NOMO-1 treated with dmso at 0.1 percent for 144 hours (cell line): Measurements from ENCODE around the gene SYNGR4.

Experiments
- DNase-seq: peaks from one replicate; lab custom pipeline; 2025; ENCODE audit not compliant: unreplicated experiment; lab: John Stamatoyannopoulos, UW

SYNGR4 gene

DNA sequence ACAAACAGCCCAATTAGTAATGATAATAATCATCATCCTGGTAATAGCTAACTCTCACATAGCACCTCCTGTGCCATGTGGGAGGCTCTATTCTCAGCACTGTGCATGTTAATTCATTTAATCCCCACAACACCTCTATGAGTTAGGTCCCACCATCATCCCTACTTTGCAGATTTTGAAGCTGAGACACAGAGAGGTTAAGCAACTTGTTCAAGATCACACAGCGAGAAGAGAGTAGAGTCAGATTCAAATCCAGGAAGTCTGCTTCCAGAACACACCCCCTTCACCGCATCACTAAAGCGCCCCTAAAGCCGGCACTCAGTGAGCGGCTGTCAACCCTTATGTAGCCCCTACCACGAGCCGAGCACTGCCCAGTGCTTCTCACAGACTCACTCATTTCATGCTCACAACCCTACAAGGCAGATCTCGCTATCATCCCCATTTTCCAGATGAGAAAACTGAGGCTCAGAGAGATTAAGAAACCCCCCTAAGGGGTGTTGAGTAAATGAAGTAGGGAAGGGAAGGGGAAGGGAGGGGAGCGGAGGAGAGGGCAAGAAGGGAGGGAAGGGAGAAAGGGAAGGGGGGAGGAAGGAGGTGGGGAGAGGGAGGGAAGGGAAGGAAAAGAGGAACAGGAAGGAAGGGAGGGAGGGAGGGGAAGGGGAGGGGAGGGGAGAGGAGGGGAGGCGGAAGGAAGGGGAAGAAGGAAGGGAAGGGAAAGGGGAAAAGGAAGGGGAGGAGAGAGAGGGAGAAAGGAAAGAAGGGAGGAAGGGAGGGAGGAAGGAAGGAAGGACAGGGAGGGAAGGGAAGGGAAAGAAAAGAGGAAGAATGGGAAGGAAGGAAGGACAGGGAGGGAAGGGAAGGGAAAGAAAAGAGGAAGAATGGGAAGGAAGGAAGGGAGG lies 22.4 kb upstream of the SYNGR4 start:
- DNase-seq: no peak

DNA sequence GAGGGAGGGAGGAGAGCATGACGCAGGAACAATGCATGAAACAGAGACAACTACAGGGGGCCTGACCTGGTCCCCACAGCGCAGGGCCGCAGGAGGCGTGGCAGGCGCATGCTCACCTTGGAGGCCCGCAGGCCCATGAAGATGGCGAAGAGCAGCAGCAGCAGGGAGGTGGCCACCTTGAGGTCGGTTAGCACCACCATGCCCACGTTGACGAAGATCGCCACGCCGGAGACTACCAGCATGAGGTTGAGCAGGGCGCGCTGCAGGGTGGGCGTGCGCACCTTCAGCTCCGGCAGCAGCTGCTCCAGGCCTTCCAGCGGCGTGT lies 21.8 kb upstream of the SYNGR4 start:
- DNase-seq: no peak

DNA sequence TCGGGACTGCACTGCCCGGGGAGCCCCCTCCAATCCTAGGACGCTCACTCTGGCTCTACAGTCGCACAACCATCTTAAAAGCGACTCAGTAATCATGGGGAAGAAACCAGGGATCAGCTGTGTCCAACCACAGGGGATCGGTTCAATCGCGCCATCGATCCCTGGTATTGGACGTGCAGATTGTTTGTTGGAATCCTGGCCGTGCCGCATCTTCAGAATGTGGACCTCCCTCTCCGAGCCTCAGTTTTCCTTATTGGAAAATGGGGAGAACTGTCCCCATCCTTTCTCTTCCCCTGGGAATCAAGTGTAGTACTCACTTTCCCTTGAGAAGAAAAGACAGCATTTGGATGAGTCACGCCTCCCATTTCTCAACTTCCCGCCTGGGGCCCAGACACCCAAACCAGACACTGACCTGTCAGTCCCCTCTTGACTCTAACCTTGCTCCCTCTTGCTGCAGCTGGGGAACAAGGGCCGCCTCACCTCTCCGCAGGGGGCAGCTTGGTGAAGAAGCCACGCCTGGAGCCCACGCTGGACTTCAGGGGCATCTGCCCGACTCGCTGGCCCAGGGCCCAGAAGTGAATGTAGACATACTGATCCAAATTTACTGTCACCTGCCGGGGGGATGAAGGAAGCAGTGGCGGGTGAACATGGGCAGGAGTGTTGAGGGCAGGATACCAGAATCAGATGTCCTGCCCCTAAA lies 21.2 kb upstream of the SYNGR4 start:
- DNase-seq: no peak

DNA sequence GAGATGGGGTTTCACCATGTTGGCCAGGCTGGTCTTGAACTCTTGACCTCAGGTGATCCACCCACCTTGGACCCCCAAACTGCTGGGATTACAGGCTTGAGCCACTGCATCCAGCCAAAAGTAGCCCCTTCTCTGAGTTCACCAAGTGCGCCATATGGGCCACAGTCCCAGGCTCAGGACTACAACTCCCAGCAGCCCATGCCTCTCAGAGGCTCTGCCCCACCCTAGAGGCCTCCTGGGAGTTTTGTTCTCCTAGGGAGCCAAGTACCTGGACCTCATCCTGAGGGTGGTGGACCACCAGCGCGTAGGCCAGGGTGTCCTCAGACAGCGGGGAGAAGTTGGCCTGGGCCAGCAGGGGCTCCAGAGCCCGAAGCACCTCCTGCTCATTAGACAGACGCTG lies 19.3 kb upstream of the SYNGR4 start:
- no peak for DNase-seq

DNA sequence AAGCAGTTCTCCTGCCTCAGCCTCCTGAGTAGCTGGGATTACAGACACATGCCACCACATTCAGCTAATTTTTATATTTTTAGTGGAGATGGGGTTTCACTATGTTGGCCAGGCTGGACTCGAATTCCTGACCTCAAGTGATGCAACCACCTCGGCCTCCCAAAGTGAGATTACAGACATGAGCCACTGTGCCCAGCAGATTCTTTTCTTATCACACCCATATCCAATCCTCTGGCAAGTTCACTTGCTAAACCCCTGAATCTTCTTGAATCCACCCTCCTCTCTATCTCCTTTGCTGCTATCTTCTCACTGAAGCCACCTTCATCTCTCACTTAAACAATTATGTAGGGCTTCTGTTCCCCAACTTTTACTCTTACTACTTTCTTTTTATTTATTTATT lies 18.0 kb upstream of the SYNGR4 start:
- DNase-seq: no peak

DNA sequence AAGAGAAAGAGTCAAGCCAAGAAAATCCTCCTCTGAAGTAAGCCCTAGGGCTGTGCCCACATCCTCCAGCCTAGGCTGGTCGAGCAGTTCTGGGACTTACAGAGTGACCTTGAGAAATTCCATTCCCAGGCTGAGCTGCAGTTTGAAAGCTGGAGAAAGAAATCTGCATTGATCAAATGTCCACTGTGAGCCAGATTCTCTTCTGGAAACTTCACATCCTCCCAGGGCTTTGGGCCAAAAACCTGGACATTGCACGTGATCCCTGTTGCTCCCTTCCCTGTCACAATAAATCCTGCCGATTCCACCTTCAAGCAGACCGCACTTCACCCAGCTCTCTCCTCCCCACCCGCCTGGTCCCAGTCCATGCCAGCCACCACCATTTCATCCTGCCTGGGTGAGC lies 16.1 kb upstream of the SYNGR4 start:
- no peak for DNase-seq

DNA sequence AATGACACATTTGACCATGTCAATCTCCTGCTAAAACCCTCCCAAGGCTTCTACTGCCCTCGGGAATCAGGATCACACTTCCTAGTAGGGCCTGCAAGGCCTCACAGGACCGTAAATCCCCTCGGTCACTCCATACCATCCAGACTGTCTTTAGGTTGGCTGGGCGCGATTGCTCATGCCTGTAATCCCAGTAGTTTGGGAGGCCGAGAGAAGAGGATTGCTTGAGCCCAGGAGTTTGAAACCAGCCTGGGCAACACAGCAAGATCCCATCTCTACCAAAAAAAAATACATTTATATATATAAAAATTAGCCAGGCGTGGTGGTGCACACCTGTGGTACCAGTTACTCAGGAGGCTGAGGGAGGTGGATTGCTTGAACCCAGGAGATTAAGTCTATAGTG lies 15.4 kb upstream of the SYNGR4 start:
- DNase-seq: no peak

DNA sequence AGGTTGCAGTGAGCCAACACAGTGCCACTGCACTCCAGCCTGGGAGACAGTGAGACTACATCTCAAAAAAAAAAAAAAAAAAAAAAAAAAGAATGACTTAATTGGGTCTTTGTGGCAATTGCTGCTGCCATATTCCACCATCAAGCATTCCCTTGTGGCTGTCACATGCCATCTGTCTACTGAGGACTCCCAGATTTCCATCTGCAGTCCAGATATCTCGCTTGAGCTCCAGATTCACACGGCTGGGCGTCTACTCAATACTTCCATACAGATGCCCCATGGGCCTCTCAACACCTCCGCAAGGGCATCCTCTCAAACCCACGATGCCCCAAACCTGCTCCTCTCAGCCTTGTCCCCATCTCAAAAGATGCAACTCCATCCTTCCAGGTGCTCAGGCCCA lies 13.3 kb upstream of the SYNGR4 start:
- DNase-seq: no peak

DNA sequence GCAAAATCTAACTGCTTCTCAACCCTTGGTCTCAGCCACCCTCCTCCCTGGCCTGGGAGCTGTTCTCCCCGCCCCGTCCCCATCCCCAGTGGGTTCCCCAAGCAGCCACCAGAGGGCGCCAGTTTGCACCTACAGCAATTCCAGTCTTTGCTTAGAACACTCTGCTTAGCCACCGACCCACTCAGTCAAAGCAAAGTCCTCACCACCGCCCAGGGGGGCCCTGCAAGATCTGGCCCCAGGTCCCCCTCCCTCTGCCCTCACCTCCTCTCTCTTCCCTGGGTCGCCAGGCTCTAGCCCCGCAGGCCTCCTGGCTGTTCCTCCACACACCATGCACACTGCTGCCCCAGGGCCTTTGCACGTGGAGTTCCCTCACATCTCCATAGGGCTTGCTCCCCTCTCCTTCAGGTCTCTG lies 12.8 kb upstream of the SYNGR4 start:
- no peak for DNase-seq

DNA sequence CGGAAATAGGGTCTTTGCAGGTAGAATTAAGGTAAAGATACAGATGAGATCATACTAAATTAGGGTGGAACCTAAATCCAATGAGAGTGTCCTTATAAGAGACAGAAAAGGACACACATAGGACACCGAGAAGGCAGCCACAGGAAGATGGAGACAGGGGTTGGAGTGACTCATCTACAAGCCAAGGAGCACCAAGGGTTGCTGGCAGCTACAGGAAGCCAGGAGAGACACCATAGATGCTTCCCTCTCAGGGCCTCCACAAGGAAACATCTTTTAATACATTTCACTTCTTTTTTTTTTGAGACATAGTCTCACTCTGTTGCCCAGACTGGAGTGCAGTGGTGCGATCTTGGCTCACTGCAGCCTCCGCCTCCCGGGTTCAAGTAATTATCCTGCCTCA lies 10.5 kb upstream of the SYNGR4 start:
- no peak for DNase-seq

DNA sequence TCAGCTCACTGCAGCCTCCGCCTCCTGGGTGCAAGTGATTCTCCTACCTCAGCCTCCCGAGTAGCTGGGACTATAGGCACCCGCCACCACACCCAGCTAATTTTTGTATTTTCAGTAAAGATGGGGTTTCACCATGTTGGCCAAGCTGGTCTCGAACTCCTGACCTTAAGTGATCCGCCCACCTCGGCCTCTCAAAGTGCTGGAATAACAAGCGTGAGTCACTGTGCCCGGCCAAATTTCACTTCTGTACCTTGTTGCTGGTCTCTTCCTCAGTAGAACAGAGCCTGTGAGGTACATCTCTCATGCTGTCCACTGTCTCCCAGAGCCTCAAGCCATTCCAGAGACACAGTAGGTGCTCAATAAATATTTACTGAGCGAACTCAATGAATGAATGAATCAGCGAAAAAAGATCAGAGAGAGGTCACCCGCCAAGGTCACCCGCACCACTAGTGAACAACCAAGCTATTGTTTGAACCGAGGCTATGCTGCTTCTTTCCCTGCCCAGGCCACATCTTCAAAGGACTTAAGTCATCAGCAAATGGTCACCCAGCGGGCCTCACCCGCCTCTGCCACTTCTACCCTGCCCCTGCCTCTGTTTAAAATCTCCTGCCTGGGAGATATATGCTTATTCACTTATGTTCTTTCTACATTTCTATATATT lies 9.7 kb upstream of the SYNGR4 start:
- no peak for DNase-seq

DNA sequence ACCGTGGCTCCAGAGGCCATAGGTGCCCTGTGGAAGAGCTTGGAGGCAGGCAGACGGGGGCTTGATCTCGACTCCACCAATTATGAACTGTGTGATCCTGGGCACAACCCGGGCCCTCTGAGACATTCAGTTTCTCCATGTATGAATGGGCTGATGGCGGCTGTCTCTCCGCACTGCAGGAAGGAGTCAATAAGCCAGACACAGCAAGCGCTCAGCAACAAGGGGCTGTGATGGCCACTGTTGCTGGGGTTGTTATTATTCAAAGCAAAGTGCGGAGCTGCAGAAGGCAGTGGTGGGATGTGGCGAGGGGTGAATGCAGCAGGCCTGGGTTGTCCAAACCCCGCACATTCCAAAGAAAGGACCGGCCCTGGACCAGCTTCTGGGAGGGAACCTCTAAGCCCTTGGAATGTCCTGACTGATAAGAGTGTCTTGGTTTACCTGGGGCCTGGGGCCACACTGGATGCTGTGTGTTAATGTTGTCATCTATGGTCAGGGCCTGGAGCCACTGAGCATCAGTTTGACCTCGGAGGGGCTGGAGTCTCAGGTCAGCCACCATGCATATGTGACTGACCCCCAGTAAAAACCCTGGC lies 8.7 kb upstream of the SYNGR4 start:
- no peak for DNase-seq

DNA sequence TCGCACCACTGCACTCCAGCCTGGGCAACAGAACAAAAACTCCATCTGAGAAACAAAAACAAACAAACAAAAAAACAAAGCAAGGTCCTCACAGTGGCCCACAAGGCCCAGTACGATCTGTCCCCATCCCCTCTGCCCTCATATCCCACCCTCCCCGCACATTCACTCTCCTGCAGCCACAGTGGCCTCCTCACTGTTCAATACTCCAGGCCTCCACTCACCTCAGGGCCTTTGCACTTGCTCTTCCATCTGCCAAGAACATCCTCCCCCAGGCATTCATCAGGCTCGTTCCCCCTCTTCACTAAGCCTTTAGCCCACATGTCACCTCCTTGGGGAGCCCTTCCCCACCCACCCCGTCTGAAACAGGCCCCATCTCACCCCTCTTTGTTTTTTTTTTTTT lies 5.0 kb upstream of the SYNGR4 start:
- no peak for DNase-seq

DNA sequence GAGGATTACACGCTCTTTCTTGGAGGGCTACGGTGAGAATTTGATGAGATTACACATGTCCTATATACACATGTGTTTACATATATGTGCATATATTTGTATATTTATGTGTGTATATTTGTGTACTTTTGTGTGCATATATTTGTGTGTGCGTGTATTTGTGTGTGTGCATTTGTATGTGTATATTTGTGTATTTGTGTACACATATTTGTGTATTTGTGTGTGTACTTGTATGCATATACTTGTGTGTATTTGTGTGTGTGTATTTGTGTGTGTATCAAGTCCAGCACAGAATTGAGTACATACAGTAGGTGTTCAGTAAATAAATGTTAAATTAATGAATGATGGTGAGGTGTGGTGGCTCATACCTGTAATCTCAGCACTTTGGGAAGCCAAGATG lies 2.3 kb upstream of the SYNGR4 start:
- DNase-seq: no peak

DNA sequence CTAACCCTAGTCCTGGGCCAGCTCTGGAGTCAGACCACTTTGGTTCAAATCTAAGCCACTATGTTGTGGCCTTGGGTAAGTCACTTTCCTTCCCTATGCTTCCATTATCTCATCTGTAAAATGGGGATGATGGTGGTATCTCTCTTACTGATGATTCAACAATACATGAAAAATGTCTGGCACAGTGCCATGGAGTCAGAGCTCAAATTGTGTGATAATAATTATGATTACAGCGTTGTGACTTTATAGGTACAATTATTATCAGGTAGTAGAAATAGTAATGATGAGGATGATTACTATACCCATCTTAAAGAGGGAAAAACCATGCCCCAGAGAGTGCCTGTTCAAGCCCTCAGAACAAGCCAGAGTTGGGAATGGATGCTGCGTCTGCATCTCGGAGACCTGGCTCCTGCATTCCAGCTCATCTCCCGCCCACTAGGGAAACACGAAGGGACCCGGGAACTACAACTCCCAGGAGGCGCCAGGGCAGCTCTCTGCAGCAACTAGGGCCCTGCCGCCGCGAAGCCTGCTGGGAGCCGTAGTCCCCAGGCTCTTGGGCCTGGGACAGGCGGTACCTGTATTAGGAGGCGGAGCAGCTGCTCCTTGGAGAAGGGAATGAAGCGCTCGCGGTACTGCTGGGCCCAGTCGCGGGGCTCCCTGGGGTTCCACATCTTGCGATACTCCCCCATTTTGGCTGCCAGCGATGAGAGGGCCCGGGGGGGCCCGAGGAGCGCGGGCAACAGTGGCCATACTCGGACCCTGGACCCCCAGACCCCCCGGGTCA lies 1.3 kb upstream of the SYNGR4 start:
- DNase-seq: peak; percentile 85

DNA sequence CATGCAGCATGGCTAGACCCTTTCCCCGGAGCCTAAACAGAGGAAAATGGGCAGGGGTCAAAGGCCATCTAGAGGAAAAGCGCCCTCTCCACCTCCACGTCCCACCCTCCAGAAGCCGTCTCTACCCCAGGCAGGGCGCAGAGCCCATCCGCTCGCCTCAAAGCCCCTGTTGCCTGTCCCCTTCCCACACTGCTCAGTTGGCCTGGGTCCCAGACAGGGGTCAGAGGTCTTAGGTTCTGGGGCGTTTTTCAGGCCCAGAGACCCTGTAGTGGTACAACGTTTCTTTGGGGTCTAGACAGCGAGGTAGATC lies 712 bp upstream of the SYNGR4 start:
- no peak for DNase-seq

DNA sequence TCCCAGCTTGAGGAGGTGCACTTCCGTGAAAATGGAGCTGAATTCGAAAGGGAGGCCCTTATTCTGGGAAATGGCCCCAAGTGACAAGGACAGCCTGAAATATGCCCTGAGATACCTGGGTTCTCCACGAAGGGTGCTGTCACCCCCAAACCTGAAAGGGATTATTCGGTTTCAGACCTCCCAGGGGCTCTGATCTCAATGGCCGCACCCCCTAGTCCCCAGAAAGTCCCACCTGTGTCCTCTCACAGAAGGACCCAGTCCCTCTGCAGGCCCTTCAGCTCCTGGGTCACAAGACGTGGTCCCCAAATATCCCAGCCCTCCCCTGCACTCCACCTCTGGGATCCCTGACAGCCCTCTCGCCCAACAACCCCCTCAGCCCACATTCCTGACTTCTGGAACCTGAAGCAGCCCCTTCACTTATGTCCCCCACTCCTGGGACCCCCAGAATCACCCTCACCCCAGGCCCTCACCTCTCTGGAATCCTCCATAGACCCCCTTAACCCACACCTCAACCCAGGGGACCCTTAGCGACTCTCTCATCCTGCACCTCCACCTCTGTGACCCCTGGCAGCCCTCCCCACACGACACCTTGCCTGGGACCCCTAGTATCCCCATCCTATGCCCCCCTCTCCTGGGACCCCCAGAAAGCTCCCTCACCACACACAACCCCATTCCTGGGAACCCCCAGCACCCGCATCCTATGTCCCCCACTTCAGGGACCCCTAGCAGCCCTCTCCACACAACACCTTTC lies 606 bp downstream of the SYNGR4 start:
- no peak for DNase-seq

DNA sequence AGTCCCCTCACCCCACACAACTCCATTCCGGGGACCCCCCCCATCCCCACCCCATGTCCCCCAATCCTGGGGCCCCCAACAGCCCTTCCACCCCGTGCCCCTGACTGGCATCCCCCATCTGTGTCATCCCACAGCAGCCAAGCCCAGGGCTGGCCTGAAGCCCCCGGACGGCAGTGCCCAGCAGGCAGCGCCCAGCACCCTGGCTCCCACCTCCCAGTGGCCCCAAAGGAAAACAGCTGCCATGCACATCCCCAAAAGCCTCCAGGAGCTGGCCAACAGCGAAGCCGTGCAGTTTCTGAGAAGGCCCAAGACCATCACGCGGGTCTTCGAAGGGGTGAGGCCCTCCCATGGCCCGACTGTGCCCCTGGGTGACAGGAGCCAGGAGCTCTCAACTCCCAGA lies 1.4 kb downstream of the SYNGR4 start:
- no peak for DNase-seq

DNA sequence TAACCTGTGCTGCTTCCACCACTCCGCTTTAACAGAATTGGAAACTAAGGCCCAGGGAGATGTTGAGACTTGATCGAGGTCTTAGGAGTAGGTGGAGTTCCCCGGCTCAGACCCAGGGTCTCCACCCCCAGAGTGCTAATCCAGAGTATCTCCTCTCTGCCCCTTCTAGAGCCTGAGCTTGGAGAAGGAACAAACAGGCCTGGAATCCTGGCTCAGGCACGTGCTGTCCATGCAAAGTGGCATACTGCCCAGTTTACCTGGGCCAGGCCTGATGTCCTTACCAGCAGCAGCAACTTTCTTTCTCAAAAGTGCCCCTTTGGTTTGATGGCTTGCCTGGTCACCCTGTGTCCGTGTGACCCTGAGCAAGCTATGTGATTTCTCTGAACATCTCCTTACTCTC lies 3.7 kb downstream of the SYNGR4 start:
- DNase-seq: no peak

DNA sequence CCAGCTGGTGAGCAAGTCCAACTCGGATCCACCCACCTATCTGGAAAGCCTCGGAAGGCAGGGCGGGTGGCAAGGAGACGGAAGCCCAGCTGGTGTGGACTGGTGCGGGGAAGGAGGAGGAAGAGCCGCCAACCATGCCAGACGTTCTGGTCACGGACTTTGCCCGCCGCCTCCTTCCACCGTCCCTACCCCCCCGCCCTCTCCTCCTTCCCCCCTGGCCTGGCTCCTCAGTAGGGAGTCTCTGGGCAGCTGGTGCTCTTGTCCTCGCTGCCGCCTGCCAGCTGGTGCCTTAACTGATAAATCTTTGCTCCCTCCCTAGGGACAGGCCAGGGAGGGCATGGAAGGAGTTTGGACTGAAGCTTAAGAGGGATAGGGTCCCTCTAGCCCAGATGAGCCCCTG lies 4.8 kb downstream of the SYNGR4 start:
- no peak for DNase-seq

DNA sequence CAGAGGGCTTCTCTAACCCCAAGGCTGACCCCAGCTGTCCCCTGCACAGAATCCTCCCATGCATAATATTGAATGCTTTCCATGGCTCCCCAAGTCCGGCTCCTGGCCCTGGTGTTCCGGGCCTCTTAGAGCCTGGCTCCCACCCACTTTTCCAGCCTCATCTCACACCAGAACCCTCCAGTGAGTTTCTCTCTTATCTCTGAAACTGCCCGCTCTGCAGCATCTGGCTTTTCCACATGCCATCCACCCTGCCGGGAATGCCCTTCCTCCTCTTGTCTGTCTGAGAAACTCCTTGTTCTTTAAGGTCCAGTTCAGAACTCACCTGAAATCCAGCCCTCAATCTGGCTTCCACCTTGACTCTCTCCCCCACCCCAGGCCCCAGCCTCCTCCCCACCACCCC lies 6.8 kb downstream of the SYNGR4 start:
- no peak for DNase-seq
